ENCODE data around the gene ARMC7. TPM values are rescaled to one million over a fixed set of nuclear protein-coding genes. Genes with fewer than 3 reads are reported as not detected.

ARMC7 gene
- total RNA-seq, 2 donors from 2014 or later, result 20.0 to 26.6 TPM

DNA sequence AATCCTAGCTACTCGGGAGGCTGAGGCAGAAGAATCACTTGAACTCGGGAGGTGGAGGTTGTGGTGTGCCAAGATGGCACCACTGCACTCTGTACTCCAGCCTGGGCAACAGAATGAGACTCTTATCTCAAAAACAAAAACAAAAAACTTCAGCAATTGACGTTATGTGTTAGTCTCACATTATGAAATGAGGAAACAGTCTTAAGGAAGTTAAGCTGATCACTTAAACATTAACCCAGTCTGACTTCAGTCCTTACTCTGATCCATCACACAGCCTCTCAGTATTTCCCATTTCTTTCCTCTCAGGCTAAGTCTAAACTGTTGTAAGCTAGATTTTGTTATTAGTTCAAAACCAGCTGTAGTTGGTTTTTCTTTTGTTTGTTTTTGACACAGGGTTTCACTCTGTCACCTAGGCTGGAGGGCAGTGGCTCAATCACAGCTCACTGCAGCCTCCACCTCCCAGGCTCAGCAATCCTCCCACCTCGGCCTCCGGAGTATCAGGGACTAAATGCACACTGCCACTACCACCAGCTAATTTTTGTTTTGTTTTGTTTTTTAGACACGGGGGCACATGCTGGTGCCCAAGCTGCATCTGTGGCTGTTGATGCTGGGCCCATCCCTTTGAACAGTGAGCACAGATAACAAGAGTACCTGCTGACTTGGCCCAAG lies 38.2 kb downstream of the ARMC7 start:
- Histone ChIP-seq H3K4me3 (ENCODE audit: low read length) (no peak overlapping the region), H3K9me3 (ENCODE audit: control insufficient read depth, low read length) (no peaks in the 10 kb centered on the region), H3K27ac (ENCODE audit: low read depth, low read length) (no peak overlapping the region), H3K36me3 (ENCODE audit: control insufficient read depth, insufficient read depth, low read length) (peaks cover 65% of the 10 kb centered on the region), H3K4me1 (ENCODE audit: control insufficient read depth, insufficient read depth, low read length) (no peaks in the 10 kb centered on the region), H3K9ac (ENCODE audit: extremely low read depth, low read length, poor library complexity, severe bottlenecking) (no peak overlapping the region), H3K27me3 (ENCODE audit: control insufficient read depth, insufficient read depth, low read length, poor library complexity, severe bottlenecking) (no peaks in the 10 kb centered on the region)
- H3K4me1 Mint-ChIP-seq, result peaks cover 13% of the 10 kb centered on the region
- whole genome bisulfite sequencing, 2 experiments (ENCODE audit: insufficient coverage in 1 of 2, insufficient read length in 1 of 2), result 94 to 96% methylated on average over 6 of the region's 6 CpGs
- DNase-seq, result no peak
- H3K27me3 Mint-ChIP-seq (ENCODE audit: insufficient read depth), result no peaks in the 10 kb centered on the region
- peaks cover 56% of the 10 kb centered on the region for H3K36me3 Mint-ChIP-seq (ENCODE audit: low read depth)
- TF ChIP-seq, protein P1, sequence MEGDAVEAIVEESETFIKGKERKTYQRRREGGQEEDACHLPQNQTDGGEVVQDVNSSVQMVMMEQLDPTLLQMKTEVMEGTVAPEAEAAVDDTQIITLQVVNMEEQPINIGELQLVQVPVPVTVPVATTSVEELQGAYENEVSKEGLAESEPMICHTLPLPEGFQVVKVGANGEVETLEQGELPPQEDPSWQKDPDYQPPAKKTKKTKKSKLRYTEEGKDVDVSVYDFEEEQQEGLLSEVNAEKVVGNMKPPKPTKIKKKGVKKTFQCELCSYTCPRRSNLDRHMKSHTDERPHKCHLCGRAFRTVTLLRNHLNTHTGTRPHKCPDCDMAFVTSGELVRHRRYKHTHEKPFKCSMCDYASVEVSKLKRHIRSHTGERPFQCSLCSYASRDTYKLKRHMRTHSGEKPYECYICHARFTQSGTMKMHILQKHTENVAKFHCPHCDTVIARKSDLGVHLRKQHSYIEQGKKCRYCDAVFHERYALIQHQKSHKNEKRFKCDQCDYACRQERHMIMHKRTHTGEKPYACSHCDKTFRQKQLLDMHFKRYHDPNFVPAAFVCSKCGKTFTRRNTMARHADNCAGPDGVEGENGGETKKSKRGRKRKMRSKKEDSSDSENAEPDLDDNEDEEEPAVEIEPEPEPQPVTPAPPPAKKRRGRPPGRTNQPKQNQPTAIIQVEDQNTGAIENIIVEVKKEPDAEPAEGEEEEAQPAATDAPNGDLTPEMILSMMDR (conservative IDR thresholded peaks at IDR 0.05), result no peak
- H3K4me3 Mint-ChIP-seq, result no peak overlapping the region
- H3K27ac Mint-ChIP-seq, result peak overlapping the region; percentile 45
- no peaks in the 10 kb centered on the region for H3K9me3 Mint-ChIP-seq

DNA sequence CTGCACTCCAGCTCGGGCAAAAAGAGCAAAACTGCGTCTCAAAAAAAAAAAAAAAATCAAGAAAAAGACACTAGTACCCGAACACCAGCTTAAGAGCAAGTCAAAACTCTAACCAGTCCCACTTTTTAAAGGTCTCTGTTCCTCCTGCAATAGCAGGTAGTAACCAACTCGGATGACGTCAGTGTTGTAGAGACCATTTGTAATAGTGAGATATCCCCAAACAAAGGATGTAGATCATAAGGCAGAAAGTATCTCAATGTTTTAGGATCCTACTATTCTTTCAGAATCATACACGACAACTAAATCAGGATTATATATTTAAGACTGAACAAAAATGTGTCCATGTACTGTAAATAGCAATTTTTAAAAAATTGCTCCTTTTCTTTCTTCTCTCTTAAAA lies 42.2 kb downstream of the ARMC7 start:
- Histone ChIP-seq H3K4me1 (ENCODE audit: control insufficient read depth, insufficient read depth, low read length) (peaks cover 3% of the 10 kb centered on the region), H3K36me3 (ENCODE audit: control insufficient read depth, insufficient read depth, low read length) (peaks cover 27% of the 10 kb centered on the region), H3K9ac (ENCODE audit: extremely low read depth, low read length, poor library complexity, severe bottlenecking) (peak overlapping the region; percentile 91), H3K27ac (ENCODE audit: low read depth, low read length) (no peak overlapping the region), H3K9me3 (ENCODE audit: control insufficient read depth, low read length) (no peaks in the 10 kb centered on the region), H3K4me3 (ENCODE audit: low read length) (peak overlapping the region; percentile 94), H3K27me3 (ENCODE audit: control insufficient read depth, insufficient read depth, low read length, poor library complexity, severe bottlenecking) (no peaks in the 10 kb centered on the region)
- DNase-seq, result no peak
- 76% methylated on average over 6 of the region's 6 CpGs; no CpG with 5 or more reads in 1 of the 2 experiments for WGBS, 2 experiments (ENCODE audit: insufficient coverage in 1 of 2, insufficient read length in 1 of 2)
- Mint-ChIP-seq H3K4me1 (peaks cover 21% of the 10 kb centered on the region), H3K27me3 (ENCODE audit: insufficient read depth) (no peaks in the 10 kb centered on the region), H3K36me3 (ENCODE audit: low read depth) (peaks cover 24% of the 10 kb centered on the region), H3K27ac (peak overlapping the region; percentile 92), H3K4me3 (peak overlapping the region; percentile 96), H3K9me3 (no peaks in the 10 kb centered on the region)
- TF ChIP-seq, protein P1 (conservative IDR thresholded peaks at IDR 0.05), result no peak

DNA sequence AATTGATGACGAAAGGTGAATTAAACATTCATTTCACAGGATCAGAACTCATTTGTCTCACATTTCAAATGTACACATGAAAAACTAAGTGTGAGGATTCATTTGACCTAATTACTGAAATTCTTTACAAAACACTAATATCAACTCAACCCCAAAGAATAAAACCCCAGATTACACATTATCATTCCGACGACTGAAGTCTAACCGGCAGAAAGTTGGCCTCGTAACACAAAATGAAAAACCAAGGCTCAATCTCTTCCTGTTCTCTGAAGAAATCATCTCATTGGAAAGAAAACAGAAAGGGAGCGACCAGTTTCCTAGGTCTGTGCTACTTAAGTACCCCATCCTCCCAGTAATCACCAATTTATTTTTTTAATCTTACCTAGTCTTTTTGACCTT lies 42.8 kb downstream of the ARMC7 start:
- H3K4me3 Mint-ChIP-seq, result peak overlapping the region; percentile 96
- H3K36me3 ChIP-seq (ENCODE audit: control insufficient read depth, insufficient read depth, low read length), result peaks cover 27% of the 10 kb centered on the region
- H3K4me3 ChIP-seq (ENCODE audit: low read length), result peak overlapping the region; percentile 94
- H3K36me3 Mint-ChIP-seq (ENCODE audit: low read depth), result peaks cover 18% of the 10 kb centered on the region
- no peak for DNase-seq
- H3K9ac ChIP-seq (ENCODE audit: extremely low read depth, low read length, poor library complexity, severe bottlenecking), result peak overlapping the region; percentile 91
- H3K9me3 Mint-ChIP-seq, result no peaks in the 10 kb centered on the region
- peaks cover 21% of the 10 kb centered on the region for H3K4me1 Mint-ChIP-seq
- peaks cover 3% of the 10 kb centered on the region for H3K4me1 ChIP-seq (ENCODE audit: control insufficient read depth, insufficient read depth, low read length)
- H3K27me3 Mint-ChIP-seq (ENCODE audit: insufficient read depth), result no peaks in the 10 kb centered on the region
- no peaks in the 10 kb centered on the region for H3K27me3 ChIP-seq (ENCODE audit: control insufficient read depth, insufficient read depth, low read length, poor library complexity, severe bottlenecking)
- peak overlapping the region; percentile 14 for H3K27ac ChIP-seq (ENCODE audit: low read depth, low read length)
- TF ChIP-seq, protein P1 (conservative IDR thresholded peaks at IDR 0.05), result no peak
- H3K27ac Mint-ChIP-seq, result peak overlapping the region; percentile 92
- WGBS, 2 experiments (ENCODE audit: insufficient coverage in 1 of 2, insufficient read length in 1 of 2), result 15 to 21% methylated on average over 5 of the region's 6 CpGs
- no peaks in the 10 kb centered on the region for H3K9me3 ChIP-seq (ENCODE audit: control insufficient read depth, low read length)
